ENCODE measurements around the gene HOXC11.

HOXC11 gene

DNA sequence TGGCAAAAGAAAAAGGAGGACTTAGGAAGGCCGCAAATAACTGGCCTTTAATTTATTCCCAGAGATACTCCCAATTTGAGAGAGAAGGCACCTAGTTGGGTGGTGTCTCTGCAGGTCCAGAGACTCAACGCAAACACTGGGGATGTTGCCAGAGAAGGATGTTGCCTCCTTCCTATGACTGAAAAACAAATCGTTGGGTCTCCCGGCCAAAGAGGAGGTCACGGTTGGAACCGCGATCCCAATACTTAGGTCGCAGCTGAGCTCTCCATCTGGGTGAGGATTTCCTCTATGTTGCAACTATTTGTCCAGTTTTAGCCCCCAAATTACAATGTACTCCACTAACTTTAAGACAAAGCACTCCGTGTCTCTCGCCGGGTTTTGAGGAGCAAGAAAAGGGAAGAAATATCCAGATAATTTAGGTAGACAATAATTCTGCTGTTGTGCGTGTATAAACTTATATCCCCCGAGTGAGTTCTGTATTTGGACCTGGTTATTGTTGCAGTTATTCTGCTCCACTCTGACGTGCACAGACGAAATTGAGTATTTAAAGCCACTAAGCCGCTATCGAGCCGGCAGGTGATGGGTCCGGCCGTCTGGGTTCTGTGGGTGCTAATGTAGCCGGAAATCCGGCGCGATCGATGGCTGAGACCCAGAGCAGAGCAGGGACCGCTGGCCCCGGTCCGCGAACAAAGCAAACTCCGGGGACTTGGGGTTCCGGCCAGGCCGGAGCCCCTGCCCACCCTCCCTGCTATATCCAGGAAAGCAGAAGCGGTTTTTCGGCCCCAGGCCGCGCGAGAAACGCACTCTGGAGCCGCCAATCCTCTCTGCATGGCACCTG, 12.5 kb upstream of the HOXC11 start:
- DNase-seq: no peak

DNA sequence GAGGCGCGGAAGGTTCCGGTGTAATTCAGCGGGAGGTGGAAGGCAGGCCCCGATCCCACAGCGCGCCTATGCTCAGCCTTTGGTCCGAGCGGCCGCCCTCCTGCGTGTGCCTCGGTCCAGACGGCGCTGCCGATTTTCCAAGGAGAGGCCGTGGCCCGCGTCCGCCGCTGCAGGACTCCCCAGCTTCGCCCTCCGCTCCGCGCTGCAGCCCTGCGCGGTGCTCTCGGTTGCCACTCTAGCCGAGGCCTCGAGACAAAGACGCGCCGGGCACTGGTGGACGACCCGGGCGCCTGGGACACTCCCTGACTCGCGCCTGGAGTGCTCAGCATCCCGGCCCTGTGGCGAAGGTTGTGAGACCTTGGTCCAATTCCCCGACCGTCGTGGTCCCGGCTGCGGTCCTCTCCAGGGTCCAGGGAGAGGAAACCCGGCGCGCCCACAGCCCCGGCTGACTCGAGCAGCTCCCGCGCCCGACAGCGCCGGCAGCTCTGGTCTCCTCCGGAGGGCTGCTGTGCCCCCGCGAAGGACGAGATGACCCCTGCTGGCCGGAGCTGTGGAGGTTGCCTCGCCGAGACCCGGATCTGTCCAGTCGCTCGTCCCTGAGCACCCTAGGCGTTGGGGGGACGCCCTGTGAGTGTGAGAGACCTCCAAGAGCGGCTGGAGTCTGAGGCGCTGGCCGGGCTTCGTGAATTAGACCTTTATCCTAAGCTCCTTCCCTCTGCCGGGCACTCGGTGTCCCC, 11.7 kb upstream of the HOXC11 start:
- no peak for DNase-seq

DNA sequence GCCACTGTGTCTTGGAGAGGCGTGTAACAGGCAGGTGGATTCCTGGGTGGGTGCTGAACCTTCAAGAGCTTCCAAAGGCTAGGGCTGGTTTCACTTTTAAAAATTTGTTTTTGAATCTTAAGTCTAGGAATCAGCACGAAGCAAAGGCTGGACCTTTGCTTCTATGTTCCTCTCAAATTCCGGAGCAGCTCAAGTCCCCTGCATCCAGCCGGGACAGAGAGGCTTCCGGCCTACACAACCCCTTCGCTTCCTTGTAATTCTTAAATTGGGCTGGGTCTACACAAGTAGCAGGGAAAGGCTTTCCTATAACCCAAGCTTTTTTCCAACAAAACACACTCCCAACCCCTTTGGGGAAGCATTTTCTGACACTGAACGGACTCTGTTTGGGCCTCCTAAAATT, 9.9 kb upstream of the HOXC11 start:
- DNase-seq: no peak

DNA sequence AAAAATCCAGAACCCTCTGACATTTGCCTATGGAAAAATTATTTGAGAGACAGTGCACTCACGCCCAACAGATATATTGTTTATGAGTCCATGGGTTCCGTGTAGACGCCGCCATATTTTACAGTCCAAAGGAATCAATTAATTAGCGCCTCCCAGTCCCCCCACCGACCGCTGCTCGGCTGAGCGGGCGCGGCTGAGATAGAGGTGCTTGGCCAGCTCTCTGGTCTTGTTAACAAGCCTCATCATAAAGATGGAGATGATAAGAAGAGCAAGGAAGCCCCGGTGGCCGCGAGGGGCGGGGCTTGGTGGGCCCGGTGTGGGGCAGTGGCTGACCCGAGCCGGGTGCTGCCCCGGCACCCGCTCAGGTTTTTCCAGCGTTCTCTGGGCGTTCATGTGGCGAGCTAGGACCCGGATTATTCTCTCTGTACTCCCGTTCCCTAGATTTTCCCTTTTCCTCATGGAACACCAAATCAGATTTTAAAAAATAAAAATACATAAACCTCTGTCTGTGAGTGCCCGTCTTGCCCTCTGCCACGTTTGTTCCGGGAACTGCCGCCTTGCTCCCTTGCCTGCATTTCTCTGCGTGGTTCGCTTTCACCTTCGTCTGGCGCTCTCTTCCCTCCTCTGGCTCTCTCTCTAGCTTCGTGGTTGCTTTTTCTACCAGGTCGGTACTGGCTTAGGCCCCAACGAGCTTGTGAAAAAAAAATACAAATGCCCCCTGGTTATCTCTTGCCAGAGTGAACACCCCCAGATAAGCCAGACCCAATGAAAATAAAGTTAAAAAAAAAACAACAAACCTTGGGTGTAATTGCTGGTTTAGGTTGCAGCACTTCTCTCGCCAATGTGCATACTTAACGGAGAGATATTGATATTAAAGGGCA, 9.3 kb upstream of the HOXC11 start:
- DNase-seq: no peak

DNA sequence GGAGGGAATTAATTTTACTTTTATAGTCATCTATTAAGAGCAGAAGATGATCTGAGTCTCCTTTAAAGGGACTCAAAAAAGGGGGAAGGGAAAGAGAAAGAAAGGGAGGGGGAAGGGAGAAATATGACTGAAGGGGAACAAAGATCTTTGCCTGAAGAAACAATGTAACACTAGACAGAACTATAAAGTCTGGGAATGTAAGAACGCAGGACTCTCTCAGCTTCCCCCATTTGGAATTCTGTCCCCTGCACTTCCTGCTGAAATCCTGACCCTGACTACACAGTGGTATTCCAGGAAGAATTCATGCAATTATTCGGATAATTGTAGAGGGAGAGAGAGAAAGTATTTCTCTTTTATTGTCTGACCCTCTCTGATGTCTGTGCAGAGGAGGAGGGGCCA, 8.6 kb upstream of the HOXC11 start:
- no peak for DNase-seq

DNA sequence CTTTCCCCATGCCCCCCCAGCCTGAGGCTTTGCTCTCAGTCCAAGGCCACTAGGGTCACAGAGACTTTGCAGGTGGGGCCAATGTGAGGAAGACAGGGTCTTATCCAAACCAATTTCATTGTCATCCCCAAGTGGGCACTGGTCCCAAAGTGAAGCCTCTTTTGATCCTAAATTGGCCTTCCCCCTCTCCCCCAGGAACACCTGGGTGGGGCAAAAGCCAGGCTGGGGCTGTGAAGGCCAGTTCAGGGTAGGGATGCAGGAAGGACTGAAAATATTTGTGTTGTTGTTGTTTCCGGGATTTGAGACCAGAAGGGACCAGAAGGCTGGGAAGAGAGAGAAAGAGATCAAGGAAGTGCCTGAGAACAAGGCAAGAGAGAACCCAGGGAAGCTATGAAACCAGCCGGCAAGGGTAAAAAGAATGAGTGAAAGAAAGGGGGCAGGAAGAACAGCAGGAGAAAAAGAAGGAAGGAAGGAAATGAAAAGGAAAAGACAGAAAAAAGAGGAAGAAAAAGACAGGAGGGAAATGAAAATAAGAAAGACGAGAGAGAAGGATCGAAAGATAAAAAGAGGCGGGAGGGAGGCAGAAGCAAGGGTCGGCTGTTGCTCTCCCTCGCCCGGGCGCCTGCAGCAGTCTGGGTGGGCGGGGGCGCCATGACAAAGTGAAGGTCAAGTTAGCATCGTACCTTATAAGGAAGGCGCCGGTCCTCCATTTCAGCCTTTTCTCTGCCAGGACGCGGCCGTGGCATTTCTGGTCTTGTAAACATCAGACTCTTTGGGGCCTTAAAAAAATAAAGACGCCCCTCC, 7.4 kb upstream of the HOXC11 start:
- DNase-seq: no peak

DNA sequence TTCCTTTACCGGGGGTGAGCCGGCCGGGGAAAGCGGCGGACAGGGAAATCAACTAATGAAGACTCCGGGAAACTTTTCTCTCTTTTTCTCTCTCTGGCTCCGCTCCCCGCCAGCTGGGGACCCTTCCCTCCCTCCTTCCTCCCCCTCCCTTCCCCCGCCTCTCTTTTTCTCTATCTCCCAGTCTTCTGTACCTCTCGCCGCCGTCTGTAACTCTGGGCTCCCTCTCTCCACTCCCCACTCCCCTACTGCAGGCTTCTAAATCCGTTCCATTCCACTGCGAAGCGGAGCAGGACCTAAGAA, 6.9 kb upstream of the HOXC11 start:
- DNase-seq: no peak

DNA sequence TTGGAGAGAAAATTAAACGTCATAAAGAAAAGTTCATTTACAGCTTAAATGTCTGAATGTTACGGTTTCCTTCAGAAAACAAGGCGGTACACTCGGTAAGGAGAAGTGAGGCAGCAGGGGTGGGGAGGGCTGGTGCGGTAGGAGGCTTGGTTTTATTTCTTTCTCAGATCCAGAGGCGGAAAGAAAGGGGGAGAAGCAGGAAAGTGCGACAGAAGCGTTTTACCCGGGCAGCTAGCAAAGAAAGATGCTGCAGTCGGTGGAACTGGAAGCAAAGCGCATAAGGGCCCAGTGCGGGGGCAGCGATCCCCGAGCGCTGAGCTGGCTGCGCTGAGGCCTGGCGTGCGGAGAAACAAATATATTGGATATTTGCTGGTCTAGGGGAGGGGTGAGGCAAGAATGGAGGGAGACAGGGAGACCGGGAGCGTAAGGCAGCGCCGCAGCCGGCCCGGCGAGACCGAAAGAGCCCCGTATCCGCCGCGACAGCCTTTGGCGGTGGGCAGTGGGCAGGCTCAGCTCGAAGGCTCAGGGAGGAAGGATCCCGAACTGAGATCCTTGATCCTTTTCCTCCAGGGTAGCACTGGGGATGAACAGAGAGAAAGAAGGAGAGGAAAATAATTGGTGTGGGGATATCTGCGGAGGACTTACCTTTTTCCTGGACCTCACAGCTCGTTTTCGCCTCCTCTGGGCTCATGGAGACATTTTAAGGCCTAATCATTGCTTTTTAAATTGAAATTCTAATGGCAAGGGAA, 6.4 kb upstream of the HOXC11 start:
- DNase-seq: no peak

DNA sequence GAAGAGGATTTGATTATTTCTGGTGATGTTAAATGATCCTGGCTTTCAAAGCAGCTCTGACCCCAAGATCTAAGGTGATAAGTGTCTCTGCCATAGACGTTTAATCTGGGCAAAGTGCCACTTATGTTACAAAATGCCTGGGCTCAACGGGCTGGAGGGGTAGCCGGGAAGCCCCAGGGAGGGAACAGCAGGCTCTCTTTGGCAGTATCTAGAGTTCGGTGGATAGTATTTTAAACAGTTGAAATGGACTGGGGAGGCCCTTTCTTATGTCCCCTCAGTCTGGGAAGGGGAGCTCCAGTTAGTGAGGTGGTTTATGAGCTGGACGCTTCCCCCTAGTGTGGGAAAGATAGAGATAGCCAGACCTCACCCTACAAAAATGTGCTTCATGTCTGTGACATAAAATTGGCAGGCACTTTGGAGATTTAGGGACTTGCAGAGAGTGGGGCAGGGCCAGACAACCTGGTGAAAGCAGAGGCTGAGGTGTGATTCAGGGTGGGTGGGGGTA, 5.5 kb upstream of the HOXC11 start:
- no peak for DNase-seq

DNA sequence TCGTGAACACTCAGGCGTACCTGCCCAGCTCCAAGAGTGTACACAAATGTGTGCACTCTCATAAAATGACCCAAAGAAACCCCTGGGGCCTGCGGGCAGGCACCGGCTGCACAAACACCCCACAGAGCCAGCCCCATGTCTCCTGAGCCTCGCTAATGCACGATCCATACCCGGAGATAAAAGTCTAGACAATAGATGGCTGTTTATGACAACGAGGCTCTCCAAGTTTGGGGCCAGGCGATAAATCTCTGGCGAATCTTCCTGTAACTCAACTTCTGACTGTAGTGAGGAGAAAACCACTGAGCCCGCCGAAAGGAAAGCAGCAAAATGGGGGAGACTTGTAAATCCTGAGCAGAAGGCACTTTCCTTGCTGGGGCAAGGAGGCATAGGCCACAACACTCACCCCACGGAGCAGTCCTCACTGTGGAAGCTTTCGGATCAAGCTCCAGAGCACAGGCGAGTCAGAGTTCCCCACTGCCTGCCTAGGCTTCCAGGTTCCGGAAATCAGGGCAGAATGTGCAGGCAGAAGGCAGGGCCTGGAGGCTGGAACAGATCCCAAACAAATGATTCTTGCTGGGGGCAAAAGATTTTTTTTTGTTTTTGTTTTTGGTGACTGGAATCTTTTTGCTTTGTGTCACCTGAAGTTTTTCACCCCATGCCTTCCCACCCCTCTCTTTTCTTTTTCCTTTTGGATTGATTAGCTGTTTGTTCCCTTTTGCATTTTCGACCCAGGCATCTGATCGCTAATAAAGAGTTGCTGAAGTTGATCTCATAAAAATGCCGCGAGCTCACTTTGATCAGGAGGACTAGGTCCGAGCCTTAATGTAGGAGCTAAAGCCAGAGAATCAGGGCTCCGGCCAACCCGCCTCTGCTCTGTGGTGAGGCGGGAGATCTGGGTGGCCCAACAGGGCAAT, 4.5 kb upstream of the HOXC11 start:
- no peak for DNase-seq

DNA sequence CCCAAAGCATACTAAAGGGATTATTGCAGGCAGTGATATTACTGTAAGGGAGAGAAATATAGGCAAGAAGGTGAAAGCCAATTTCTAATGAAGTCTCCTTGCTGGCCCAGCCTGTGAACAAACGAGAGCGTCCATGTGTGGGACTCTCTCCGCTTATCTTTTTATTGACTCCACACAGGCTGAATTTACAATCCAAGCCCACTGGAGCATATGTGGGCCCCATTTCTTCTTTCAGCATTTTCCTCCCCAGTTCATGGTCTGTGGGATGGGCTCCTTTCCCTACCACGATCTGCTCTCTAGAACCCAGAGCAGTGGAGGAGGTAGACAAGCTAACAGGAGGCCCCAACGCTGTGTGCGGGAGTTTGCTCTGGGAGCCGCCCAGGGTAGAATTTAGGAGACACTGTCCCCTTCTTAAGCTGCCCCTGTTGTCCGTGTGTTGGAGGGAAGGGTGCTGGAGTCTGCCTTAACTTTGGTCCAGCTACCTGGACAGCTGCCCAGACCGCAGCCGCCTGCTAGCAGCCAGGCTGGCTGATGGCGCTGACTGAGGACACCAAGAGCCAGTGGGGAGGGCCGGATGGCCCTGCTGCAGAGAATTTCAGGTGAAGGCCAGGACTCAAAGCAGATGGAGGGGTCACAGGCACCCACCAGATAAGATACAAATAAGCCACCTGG, 3.2 kb upstream of the HOXC11 start:
- no peak for DNase-seq

DNA sequence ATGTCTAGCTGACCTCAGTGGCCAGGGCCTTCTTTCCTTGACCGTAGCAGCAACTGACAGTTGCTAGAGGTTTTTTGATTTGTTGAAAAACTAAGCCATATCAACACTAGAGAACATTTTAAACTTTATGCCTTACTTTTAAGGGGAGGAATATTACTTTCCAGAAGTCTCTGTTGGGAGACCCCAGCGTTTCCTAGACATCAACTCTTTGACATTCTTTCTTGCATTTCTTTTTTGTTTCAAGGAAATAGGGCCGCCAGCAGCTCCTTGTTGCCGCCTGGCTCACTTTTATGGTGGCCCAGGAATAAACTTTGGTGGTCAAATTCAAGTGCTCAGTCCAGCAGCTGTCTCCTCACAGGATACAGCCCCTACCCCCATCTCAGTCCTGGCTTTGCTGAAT, 2.5 kb upstream of the HOXC11 start:
- no peak for DNase-seq

DNA sequence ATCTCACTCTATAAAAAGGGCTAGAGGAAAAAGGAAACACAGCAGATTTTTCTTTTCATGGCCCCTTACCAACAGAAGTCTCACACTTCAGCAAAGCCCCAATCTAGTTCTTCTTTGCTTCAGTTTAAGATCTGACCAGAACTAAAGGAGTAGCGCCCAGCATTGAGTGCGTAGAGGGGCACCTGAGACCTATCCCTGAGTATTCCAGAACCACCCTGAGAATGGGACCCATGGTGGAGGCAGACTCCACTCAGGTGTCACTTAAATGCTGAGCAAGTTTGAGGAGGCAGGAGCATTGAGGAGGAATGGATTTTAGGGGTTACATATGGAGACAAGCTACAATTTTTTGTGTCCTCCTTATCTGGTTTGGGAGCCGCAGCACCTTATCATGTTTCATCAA, 1.8 kb upstream of the HOXC11 start:
- no peak for DNase-seq

DNA sequence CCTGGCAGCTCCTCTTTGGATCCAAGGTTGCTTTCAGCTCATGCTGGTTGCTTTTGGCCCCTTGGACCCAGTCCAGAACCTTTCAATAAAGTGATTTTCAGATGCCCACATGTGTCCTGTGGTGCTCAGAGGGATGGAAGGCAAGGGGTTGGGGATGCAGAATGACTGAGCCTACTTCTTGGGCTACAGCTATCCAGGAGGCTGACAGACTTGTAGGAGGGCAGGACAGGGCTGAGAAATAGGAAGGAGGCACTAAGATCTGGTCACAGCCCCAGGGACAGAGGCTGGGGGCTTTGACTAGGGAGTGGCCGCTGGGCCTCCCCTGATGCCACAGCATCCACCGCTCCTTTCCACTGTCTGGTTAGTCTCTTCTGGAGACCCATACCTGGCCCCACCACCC, 1.2 kb upstream of the HOXC11 start:
- no peak for DNase-seq

DNA sequence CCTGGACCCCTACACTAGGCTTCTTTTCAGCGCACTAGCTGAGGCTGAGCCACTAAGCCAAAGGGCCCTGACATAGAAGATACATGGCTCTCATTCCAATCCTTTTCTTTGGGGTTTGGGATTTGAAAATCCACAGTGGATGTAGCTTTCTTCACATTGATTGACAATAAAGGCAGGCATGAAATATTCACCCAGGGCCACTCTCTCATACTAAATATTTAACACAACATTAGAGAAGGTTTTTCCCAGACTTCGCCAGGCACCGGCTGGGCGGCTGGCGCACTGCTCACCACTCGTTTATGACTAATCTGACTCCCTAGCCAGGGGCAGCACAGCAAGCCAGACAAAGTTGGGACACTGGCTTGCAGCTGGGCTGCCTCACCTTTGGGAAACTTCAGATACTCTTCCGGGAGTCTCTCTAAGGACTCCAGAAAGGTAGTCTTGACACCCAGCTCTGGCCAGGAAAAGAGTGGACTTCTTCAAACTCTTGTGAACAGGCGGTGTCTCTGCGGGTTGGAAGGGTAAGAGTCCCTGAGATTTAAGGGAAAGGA, 699 bp upstream of the HOXC11 start:
- no peak for DNase-seq

DNA sequence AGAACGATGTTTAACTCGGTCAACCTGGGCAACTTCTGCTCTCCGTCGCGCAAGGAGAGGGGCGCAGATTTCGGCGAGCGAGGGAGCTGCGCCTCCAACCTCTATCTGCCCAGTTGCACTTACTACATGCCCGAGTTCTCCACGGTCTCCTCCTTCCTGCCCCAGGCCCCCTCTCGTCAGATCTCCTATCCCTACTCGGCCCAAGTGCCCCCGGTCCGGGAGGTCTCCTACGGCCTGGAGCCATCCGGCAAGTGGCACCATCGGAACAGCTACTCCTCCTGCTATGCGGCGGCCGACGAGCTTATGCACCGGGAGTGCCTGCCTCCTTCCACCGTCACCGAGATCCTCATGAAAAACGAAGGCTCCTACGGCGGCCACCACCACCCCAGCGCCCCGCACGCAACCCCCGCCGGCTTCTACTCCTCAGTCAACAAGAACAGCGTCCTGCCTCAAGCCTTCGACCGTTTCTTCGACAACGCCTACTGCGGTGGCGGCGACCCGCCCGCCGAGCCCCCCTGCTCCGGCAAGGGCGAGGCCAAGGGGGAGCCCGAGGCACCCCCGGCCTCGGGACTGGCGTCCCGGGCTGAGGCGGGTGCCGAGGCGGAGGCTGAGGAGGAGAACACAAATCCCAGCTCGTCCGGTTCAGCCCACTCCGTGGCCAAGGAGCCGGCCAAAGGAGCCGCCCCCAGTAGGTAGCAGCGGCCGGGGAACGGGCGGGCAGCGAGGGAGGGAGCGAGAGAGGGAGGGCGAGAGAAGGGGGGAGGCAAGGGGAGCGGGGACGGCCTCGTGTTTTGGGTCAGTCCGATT, 513 bp downstream of the HOXC11 start:
- DNase-seq: no peak

DNA sequence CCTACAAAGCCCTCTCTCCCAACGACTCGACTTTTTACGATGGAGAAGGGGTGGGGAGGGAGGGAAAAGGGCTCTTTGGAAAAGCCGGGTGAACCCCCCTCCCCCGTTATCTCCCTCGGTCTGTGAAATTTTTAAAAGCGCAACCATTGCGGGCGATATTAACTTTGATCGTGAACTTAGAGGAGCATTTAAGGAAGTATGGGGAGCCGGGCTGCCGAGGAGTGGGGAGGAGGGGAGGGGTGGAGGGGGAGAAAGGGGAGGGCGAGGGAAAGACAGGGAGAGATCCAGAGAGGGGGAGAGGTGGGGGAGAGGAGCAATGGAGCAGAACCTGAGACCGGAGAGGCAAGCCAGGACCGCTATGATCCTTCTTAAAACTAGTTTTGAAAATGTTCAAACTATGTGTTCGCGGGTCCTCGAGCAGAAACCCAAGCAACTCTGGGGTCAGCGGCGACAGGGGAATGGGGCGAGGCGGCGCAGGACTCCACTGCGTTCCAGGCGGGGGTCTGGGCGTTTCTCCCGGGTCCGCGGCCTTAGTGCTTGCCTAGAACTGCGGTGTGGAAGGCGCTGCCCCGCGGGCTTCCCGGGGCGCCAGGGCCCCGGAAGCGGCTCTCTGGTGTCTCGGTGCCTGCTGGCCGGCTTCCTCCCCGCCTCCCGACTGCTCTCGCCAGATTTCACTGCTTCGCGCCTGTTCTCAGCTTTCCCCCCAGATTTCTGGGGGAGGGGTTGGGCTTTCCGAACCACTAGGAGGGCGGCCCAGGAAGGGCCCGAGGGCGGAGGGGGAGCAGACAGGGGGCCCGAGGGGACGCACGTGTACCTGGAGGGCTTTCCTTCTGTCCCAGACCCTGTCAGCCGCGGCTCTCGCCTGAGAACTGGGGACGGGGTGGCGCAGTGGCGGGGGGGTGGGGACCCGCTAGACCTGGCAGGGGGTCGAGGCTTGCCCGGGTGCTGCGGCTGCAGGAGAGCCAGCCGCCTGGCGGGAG, 1.4 kb downstream of the HOXC11 start, which contains the start of gene HOTAIR:
TSS of gene HOTAIR (minus strand) at position 871 of the 980 bp plus-strand sequence.
- DNase-seq: no peak

DNA sequence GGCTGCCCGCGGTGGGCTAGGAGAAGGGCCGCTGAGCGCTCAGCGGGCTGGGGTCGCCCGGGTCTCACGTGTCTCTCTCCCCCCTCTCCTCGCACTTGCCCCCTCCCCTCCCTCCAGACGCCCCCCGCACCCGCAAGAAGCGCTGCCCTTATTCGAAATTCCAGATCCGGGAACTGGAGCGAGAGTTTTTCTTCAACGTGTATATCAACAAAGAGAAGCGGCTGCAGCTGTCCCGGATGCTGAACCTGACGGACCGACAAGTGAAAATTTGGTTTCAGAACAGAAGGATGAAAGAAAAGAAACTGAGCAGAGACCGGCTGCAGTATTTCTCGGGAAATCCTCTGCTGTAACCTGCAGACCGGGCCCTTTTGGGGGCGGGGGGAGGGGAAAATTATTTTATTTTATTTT, 2.1 kb downstream of the HOXC11 start:
- no peak for DNase-seq
